Measurements from ENCODE around the gene SPOCK3. TPM values are rescaled to one million over a fixed set of nuclear protein-coding genes. Genes with fewer than 3 reads are reported as not detected.

The SPOCK3 gene
- total and polyA plus RNA-seq, 11 donors, result 0.06 to 3.0 (median 1.1) TPM; not detected in 1

DNA sequence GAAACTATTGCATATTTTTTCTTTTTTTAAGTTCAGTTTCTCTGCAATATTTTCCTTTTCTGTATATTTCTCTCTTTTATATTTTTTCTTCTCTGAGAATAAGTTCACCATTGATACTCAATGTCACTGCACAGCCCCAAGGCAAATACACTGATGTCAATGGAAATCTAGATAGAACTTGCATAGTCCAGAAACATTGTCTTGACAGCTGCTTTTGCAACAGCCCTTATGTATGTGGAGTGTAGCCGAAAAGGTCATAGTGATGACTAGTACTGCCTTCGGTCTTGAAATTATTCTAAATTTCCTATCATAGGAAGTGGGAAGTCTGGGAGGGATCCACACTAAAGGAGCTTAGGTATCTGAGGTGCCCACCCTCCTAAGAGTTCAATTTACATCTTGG is 150.0 kb downstream of the SPOCK3 start:
- Histone ChIP-seq H3K4me3 (no peak overlapping the region), H3K4me1 (no peaks in the 10 kb centered on the region), H3K36me3 (no peaks in the 10 kb centered on the region), H3K9me3 (no peaks in the 10 kb centered on the region), H3K27ac (no peak overlapping the region), H3K27me3 (no peaks in the 10 kb centered on the region)
- ATAC-seq (no peak), DNase-seq (no peak)
- WGBS, 4 donors, result 63 to 82% (median 76%) methylated on average over 2 of the region's 2 CpGs
- intact Hi-C loops (cut with DNase I), result no loop called here
- TF ChIP-seq, protein P1, sequence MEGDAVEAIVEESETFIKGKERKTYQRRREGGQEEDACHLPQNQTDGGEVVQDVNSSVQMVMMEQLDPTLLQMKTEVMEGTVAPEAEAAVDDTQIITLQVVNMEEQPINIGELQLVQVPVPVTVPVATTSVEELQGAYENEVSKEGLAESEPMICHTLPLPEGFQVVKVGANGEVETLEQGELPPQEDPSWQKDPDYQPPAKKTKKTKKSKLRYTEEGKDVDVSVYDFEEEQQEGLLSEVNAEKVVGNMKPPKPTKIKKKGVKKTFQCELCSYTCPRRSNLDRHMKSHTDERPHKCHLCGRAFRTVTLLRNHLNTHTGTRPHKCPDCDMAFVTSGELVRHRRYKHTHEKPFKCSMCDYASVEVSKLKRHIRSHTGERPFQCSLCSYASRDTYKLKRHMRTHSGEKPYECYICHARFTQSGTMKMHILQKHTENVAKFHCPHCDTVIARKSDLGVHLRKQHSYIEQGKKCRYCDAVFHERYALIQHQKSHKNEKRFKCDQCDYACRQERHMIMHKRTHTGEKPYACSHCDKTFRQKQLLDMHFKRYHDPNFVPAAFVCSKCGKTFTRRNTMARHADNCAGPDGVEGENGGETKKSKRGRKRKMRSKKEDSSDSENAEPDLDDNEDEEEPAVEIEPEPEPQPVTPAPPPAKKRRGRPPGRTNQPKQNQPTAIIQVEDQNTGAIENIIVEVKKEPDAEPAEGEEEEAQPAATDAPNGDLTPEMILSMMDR (IDR thresholded peaks at IDR 0.05), result no peak

DNA sequence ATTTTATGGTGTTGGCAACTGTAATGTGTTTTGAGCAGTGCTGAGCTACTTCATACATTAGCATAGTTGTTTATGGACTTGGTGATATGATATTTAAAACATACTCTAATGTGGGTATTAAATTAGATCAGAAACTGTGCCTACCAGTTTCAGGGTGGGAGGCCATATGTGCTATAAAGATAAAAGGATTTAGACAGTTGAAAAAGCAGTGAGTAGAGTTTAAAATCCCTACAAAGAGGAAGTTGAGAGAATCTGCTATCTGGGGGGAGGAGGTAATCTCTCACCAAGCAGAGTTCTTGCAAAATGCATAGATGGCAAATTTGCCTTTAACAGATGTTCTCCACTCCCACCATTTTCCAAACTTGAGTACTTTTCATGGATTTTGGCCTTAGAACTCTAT is 154.5 kb downstream of the SPOCK3 start:
- Histone ChIP-seq H3K36me3 (no peaks in the 10 kb centered on the region), H3K4me1 (no peaks in the 10 kb centered on the region), H3K27ac (no peak overlapping the region), H3K27me3 (no peaks in the 10 kb centered on the region), H3K9me3 (no peaks in the 10 kb centered on the region), H3K4me3 (no peak overlapping the region)
- ATAC-seq, result no peak
- no peak for DNase-seq
- TF ChIP-seq POLR2A (IDR thresholded peaks at IDR 0.05), result no peak
- TF ChIP-seq, protein P1 (IDR thresholded peaks at IDR 0.05), result no peak
- intact Hi-C loops (cut with DNase I), result no loop called here

DNA sequence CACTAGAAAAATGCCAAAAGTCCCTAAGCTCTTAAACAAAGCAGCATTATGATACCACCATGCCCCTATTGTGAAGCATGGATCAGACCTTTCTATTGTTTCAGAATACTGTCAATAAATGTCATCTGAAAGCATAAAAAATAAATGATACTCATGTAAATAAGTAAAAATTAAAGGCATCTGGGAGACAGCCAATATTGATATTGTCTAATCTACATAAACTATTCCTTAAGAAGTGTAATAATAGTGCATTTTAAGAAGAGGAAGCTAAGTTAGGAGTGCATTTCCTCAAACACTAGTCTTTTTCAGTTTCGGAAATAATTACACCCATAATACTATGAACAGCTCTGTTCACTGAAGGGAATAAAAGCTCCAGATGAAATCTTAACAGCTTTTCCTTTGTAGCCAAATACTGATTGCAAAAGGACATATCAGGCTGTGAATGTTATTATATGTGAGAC is 181.6 kb downstream of the SPOCK3 start:
- intact Hi-C loops (cut with DNase I), result no loop called here
- DNase-seq, result no peak
- Histone ChIP-seq H3K27ac (no peak overlapping the region), H3K4me3 (no peak overlapping the region), H3K4me1 (no peaks in the 10 kb centered on the region), H3K36me3 (no peaks in the 10 kb centered on the region), H3K27me3 (no peaks in the 10 kb centered on the region), H3K9me3 (no peaks in the 10 kb centered on the region)
- ATAC-seq, result no peak
- no peak for TF ChIP-seq POLR2A (IDR thresholded peaks at IDR 0.05)
- TF ChIP-seq, protein P1 (IDR thresholded peaks at IDR 0.05), result no peak
- 57 to 72% (median 68%) methylated on average over 1 of the region's 1 CpG for WGBS, 4 donors

DNA sequence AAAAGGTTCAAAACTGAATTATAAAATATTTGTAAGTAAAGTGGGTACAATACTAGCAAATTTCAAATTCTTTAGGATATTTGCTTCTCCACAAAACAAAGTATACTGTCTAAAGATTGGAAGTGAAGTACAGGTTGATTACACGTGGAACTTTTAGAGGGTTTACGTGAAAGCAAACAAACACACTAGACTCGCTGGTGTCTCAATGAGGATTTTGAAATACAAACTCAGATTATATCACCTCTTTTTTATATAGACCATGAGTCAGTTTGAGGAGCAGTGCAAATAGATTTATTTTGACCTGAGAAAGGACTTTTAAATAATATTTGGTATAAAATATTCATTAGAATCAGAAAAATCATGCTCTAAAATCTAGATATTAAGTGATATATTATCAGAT is 185.0 kb downstream of the SPOCK3 start:
- no peaks in the 10 kb centered on the region for H3K9me3 ChIP-seq
- intact Hi-C loops (cut with DNase I), result no loop called here
- TF ChIP-seq, protein P1 (IDR thresholded peaks at IDR 0.05), result no peak
- no peak for TF ChIP-seq POLR2A (IDR thresholded peaks at IDR 0.05)
- H3K27me3 ChIP-seq, result no peaks in the 10 kb centered on the region
- 87 to 93% (median 90%) methylated on average over 3 of the region's 3 CpGs for WGBS, 4 donors
- H3K27ac ChIP-seq, result no peak overlapping the region
- no peaks in the 10 kb centered on the region for H3K4me1 ChIP-seq
- H3K36me3 ChIP-seq, result no peaks in the 10 kb centered on the region
- DNase-seq (no peak), ATAC-seq (no peak)
- H3K4me3 ChIP-seq, result no peak overlapping the region
